RWPE1 (cell line): ENCODE measurements around the gene VPS52.
A peak's percentile ranks its signal among the peaks of the same experiment; 100 is the strongest.

Experiments
- CTCF ChIA-PET: fragments of 350-600 bp; sonication (Branson Sonifier 250); formaldehyde crosslinking; extraction: SDS; loops from one replicate; lab custom pipeline; 2021; lab: Yijun Ruan, JAX
- POLR2A ChIA-PET: fragments of 400-600 bp; formaldehyde crosslinking; extraction: SDS; loops from one replicate; lab custom pipeline; 2020; ENCODE audit warnings: antibody characterized with exemption; ENCODE audit not compliant: low non-redundant PET; lab: Yijun Ruan, JAX
- DNase-seq: peaks from one replicate; pipeline ENCODE4 v3.0.0; 2012; ENCODE audit warnings: low spot score
- H3K27ac ChIP-seq: fragments of 450-650 bp; 2 replicates; pipeline ENCODE4 v1.5.1; 2017
- TF ChIP-seq, protein P1 (sequence below): fragments of 450-650 bp; conservative IDR thresholded peaks from 2 replicates; pipeline ENCODE4 v1.5.1; 2017; ENCODE audit warnings: low read depth, mild to moderate bottlenecking

The VPS52 gene

DNA sequence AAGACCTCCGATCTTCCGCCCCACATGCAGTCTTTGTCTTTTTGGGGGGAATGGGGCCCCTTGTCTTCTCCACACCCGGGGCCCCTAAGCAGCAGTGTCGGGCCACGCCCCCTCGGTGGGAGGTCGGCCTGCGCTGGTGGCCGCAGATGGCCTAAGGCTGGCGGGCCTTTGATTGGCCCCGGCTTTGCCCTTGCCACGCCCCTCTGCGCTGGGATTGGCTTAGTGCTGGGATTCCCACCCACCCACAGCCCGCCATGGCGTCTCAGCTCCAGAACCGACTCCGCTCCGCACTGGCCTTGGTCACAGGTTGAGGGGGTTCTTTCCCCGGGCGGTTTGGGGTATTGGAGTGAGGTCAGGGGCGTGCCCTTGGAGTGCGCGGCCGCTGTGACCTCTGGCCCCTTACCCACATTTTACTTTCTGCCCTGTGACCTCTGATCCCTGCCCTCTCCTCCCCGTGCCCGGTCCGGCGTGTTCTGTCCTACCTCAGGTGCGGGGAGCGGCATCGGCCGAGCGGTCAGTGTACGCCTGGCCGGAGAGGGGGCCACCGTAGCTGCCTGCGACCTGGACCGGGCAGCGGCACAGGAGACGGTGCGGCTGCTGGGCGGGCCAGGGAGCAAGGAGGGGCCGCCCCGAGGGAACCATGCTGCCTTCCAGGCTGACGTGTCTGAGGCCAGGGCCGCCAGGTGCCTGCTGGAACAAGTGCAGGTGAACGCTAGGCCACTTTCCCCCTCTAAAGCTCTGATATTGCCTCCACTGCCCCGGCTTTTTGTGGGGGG lies 67.1 kb downstream of the VPS52 start, which contains the start of gene HSD17B8:
TSS of gene HSD17B8 (plus strand) at position 241 of the 776 bp plus-strand sequence. CDS start at position 255, 14 bp downstream.
- peak; percentile 95 for DNase-seq
- H3K27ac ChIP-seq = peak within 1 kb of the TSS; percentile 95
- ChIA-PET POLR2A (interaction anchor here (1.0 kb wide), 1 partner anchor 8 kb away, joined by 6 read pairs; no protein-coding TSS in a partner anchor), CTCF (interaction anchor here (1.3 kb wide), 1 partner anchor 44 kb away, joined by 3 read pairs; no protein-coding TSS in a partner anchor)
- TF ChIP-seq, protein P1, sequence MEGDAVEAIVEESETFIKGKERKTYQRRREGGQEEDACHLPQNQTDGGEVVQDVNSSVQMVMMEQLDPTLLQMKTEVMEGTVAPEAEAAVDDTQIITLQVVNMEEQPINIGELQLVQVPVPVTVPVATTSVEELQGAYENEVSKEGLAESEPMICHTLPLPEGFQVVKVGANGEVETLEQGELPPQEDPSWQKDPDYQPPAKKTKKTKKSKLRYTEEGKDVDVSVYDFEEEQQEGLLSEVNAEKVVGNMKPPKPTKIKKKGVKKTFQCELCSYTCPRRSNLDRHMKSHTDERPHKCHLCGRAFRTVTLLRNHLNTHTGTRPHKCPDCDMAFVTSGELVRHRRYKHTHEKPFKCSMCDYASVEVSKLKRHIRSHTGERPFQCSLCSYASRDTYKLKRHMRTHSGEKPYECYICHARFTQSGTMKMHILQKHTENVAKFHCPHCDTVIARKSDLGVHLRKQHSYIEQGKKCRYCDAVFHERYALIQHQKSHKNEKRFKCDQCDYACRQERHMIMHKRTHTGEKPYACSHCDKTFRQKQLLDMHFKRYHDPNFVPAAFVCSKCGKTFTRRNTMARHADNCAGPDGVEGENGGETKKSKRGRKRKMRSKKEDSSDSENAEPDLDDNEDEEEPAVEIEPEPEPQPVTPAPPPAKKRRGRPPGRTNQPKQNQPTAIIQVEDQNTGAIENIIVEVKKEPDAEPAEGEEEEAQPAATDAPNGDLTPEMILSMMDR = no peak

DNA sequence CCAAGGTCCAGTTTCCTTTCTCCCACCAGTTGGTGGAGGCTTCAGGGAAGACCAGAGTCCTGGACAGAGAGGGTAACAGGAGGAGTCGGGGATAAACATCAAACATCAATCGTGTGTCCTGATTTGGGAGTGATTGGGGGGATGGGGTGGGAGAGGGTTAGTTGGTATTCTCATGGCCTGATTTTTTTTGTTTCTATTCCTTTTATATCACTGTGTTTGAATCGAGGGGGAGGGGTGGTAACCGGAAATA lies 67.6 kb downstream of the VPS52 start:
- TF ChIP-seq, protein P1 = no peak
- DNase-seq = no peak
- CTCF ChIA-PET = interaction anchor here (1.3 kb wide), 1 partner anchor 44 kb away, joined by 3 read pairs; no protein-coding TSS in a partner anchor
- POLR2A ChIA-PET = interaction anchor here (1.0 kb wide), 1 partner anchor 9 kb away, joined by 6 read pairs; no protein-coding TSS in a partner anchor
- H3K27ac ChIP-seq = peak overlapping the region; percentile 95

DNA sequence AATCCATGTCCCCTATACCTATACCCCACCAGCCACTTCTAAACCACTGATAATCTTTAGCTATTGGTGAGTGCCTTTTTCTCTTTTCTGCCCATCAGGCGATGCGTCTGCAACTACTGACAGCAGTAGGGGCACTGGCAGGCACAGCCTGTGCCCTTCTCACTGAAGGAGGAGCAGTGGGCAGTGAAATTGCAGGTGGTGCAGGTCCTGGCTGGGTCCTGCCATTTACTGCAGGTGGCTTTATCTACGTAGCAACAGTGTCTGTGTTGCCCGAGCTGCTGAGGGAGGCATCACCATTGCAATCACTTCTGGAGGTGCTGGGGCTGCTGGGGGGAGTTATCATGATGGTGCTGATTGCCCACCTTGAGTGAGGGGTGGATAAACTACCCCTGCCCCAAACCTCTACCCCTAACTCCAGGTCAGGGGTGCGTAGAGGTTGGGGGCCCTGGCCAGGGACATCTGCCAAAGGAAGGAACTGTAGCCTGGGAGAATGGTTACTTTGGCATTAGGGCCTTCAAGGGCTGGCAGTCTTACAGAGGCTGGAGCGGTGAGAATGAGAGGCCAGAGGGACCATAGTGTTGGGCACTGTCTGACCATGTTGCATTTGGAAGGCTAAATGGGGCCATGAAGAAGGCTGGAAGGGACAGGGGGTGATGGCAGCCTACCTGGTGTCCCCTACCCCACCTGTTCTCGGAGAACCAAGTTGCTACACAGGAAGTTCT lies 68.1 kb downstream of the VPS52 start:
- POLR2A ChIA-PET = no interaction called here
- CTCF ChIA-PET = no interaction called here
- TF ChIP-seq, protein P1 = no peak
- H3K27ac ChIP-seq = peak overlapping the region; percentile 95
- DNase-seq = no peak

DNA sequence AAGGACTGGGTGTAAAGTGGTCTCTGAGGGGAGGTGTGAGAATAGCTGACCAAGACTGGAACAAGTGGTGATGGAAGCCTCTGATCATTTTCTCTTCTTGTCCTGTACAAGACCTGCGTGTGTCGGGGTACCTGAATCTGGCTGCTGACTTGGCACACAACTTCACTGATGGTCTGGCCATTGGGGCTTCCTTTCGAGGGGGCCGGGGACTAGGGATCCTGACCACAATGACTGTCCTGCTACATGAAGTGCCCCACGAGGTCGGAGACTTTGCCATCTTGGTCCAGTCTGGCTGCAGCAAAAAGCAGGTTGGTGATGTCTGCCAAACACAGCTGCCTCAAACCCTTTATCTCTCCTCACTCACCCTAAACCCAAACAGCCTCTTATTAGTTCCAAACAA lies 68.9 kb downstream of the VPS52 start:
- H3K27ac ChIP-seq = peak overlapping the region; percentile 37; the same call in 1 of the 2 replicates
- TF ChIP-seq, protein P1 = no peak
- POLR2A ChIA-PET = interaction anchor here (0.6 kb wide), 1 partner anchor 18 kb away, joined by 3 read pairs; no protein-coding TSS in a partner anchor
- DNase-seq = no peak
- CTCF ChIA-PET = interaction anchor here (0.8 kb wide), 1 partner anchor 42 kb away, joined by 5 read pairs; no protein-coding TSS in a partner anchor

DNA sequence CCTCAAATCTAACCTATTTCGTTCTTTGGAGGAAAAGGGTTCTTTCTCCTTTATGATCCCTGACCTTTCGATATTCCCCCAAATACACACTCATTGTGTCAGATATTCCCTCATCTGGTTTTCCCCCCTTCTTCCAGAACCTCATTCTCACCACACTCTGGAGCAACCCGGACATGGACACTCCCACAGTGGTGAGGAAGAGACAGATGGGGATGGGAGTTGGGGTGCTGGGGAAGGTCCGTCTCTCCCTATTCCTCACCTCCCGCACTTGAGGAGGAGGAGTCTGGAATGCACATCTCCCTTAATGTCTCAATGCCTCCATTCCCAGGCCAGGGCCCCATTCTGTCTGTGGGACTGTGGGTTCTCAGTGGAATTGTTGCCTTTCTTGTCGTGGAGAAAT lies 69.7 kb downstream of the VPS52 start:
- TF ChIP-seq, protein P1 = no peak
- ChIA-PET CTCF (interaction anchor here (0.8 kb wide), 1 partner anchor 41 kb away, joined by 5 read pairs; no protein-coding TSS in a partner anchor), POLR2A (no interaction called here)
- no peak for DNase-seq
- H3K27ac ChIP-seq = 0 out of 2 replicates have a peak overlapping the region, but pooled peaks have one; percentile 94

DNA sequence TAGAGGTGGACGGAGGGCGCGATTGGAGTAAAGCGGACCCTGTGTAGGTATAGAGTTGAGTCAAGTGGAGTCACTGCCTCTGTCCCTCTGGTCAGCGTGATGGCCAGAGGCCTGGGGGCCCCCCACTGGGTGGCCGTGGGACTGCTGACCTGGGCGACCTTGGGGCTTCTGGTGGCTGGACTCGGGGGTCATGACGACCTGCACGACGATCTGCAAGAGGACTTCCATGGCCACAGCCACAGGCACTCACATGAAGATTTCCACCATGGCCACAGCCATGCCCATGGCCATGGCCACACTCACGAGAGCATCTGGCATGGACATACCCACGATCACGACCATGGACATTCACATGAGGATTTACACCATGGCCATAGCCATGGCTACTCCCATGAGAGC lies 70.5 kb downstream of the VPS52 start:
- peak overlapping the region; percentile 94 for H3K27ac ChIP-seq
- POLR2A ChIA-PET = no interaction called here
- no peak for DNase-seq
- CTCF ChIA-PET = no interaction called here
- TF ChIP-seq, protein P1 = no peak
